GM19328 (cell line): ENCODE data around the gene IQCK.

ENCODE experiments used
- ATAC-seq: cut with Tn5 transposase; IDR thresholded peaks from one replicate; pipeline ENCODE4 v1.9.1; 2021; ENCODE audit warnings: mild to moderate bottlenecking, moderate library complexity; ENCODE audit not compliant: unreplicated experiment

The IQCK gene

GRCh38 chr16:19856120-19856519, 138.0 kb downstream of the IQCK start:
- no peak for ATAC-seq

- no peak for ATAC-seq
Observed at GRCh38 chr16:19857593-19858339, 139.7 kb downstream of the IQCK start.

- ATAC-seq, result no peak
Observed at GRCh38 chr16:19858340-19859018, 140.4 kb downstream of the IQCK start.

GRCh38 chr16:19859166-19859565, 141.1 kb downstream of the IQCK start:
- ATAC-seq, result no peak

GRCh38 chr16:19859603-19860002, 141.5 kb downstream of the IQCK start:
- ATAC-seq, result no peak

- no peak for ATAC-seq
Observed at GRCh38 chr16:19860166-19861041, 142.3 kb downstream of the IQCK start.

- ATAC-seq, result no peak
Observed at GRCh38 chr16:19861133-19861532, 143.1 kb downstream of the IQCK start.

GRCh38 chr16:19861811-19862327, 143.8 kb downstream of the IQCK start:
- ATAC-seq, result no peak

- ATAC-seq, result no peak
Observed at GRCh38 chr16:19863990-19864389, 145.9 kb downstream of the IQCK start.

GRCh38 chr16:19864566-19864965, 146.5 kb downstream of the IQCK start:
- no peak for ATAC-seq

GRCh38 chr16:19868421-19868820, 150.3 kb downstream of the IQCK start:
- ATAC-seq, result no peak

GRCh38 chr16:19871721-19872120, 153.7 kb downstream of the IQCK start:
- ATAC-seq, result no peak

GRCh38 chr16:19872179-19872863, 154.2 kb downstream of the IQCK start:
- no peak for ATAC-seq

- ATAC-seq, result no peak
Observed at GRCh38 chr16:19872935-19873334, 154.9 kb downstream of the IQCK start.

GRCh38 chr16:19874026-19874425, 156.0 kb downstream of the IQCK start:
- ATAC-seq, result no peak

GRCh38 chr16:19874851-19875546, 156.9 kb downstream of the IQCK start:
- no peak for ATAC-seq

- ATAC-seq, result no peak
Observed at GRCh38 chr16:19875900-19876299, 157.8 kb downstream of the IQCK start.

- ATAC-seq, result no peak
Observed at GRCh38 chr16:19876501-19877059, 158.5 kb downstream of the IQCK start.

- ATAC-seq, result no peak
Observed at GRCh38 chr16:19878757-19879156, 160.7 kb downstream of the IQCK start.
